ENCODE data around the gene S1PR4. TPM values are rescaled to one million over a fixed set of nuclear protein-coding genes. Genes with fewer than 3 reads are reported as not detected.
"Not testable (repeated sequence)": the region's sequence is repeated elsewhere in the genome, so short reads cannot be mapped to it uniquely, and the experiment has no call there.

S1PR4 gene
- total RNA-seq, 2 experiments from 2014 or later, result 70.2 to 73.7 TPM

DNA sequence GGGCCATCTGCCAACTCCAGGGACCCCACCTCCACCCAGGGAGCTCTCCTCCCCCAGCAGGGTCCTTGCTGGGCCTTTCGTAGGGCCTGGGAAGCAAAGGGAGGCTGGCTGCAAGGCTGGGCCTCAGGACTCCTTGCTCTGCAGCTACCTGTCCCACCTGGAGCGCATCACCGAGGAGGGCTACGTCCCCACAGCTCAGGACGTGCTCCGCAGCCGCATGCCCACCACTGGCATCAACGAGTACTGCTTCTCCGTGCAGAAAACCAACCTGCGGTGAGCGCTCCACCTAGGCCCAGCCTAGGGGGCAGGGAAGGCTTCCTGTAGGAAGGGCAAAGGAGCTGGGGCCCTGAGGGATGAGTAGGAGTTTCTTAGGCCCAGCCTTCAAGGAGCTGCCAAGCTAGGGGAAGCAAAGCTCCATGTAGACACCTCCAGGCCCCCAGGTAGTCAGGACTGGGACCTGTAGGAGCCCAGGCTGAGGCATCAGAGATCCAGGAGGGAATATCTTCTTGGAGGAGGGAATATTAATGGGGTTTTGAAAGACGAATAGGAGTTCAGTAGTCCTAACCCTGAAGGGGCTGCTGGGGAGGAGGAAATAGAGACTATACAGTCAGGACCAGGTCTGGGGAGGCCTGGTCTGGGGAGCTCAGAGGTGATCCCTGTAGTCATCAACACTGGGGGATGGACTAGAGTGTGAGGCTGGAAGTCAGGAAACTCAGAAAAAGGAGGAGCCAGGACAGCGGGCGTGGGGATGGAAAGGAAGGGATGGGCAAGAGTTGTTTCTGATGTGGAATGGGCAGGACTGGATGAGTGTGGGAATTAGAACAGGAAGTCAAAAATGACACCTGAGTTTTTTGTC lies 26.8 kb upstream of the S1PR4 start:
- Histone ChIP-seq H3K36me3 (ENCODE audit: insufficient read depth, low read length) (peaks cover 7% of the 10 kb centered on the region), H3K27me3 (ENCODE audit: control insufficient read depth in 1 of 2, insufficient read depth in 2 of 2, low read length in 2 of 2) (no peaks in the 10 kb centered on the region), H3K4me3 (ENCODE audit: low read length) (no peak overlapping the region), H3K9me3 (ENCODE audit: control insufficient read depth in 1 of 2, insufficient read depth in 1 of 2, low read length in 2 of 2) (peaks cover 0 to 6% of the 10 kb centered on the region in 2 experiments), H3K4me1 (ENCODE audit: insufficient read depth, low read length) (peaks cover 40% of the 10 kb centered on the region), H3K27ac (ENCODE audit: low read depth in 1 of 2, low read length in 2 of 2) (no peak overlapping the region)
- ATAC-seq (ENCODE audit: poor library complexity) (no peak), DNase-seq (no peak)
- no peaks in the 10 kb centered on the region for H3K27me3 Mint-ChIP-seq
- no peaks in the 10 kb centered on the region for H3K4me1 Mint-ChIP-seq (ENCODE audit: low read depth)
- no peak overlapping the region for H3K4me3 Mint-ChIP-seq
- H3K27ac Mint-ChIP-seq, result no peak overlapping the region
- H3K9me3 Mint-ChIP-seq, result no peaks in the 10 kb centered on the region
- TF ChIP-seq, protein P1, sequence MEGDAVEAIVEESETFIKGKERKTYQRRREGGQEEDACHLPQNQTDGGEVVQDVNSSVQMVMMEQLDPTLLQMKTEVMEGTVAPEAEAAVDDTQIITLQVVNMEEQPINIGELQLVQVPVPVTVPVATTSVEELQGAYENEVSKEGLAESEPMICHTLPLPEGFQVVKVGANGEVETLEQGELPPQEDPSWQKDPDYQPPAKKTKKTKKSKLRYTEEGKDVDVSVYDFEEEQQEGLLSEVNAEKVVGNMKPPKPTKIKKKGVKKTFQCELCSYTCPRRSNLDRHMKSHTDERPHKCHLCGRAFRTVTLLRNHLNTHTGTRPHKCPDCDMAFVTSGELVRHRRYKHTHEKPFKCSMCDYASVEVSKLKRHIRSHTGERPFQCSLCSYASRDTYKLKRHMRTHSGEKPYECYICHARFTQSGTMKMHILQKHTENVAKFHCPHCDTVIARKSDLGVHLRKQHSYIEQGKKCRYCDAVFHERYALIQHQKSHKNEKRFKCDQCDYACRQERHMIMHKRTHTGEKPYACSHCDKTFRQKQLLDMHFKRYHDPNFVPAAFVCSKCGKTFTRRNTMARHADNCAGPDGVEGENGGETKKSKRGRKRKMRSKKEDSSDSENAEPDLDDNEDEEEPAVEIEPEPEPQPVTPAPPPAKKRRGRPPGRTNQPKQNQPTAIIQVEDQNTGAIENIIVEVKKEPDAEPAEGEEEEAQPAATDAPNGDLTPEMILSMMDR (IDR thresholded peaks at IDR 0.05), result no peak
- ChIA-PET CTCF (interaction anchor here (1.2 kb wide), 1 partner anchor 26 kb away, joined by 4 read pairs; no protein-coding TSS in a partner anchor), POLR2A (interaction anchor here (1.1 kb wide), 2 partner anchors 34 to 35 kb away, joined by 3 to 4 read pairs; partner anchors contain the start of gene NCLN)
- intact Hi-C loops (cut with DNase I, micrococcal nuclease), result no loop called here
- no peaks in the 10 kb centered on the region for H3K36me3 Mint-ChIP-seq (ENCODE audit: low read depth)

DNA sequence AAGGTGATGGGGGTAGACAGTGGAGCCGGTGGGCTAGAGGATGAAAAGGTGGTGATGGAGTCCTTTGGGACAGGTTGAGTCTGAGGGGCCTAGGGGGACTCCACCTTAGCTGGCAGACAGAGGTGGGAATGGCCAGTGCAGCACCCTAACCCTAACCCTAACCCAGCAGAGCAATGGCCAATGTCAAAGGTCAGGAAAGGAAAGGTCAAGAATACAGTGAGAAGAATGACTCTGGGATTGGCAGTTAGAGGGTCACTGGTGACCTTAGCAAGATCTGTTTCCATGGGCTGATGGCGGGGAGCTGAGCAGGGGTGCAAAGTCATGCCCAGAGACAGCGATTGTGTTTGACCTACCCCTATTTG lies 26.2 kb upstream of the S1PR4 start:
- H3K27ac Mint-ChIP-seq, result no peak overlapping the region
- H3K4me1 Mint-ChIP-seq (ENCODE audit: low read depth), result no peaks in the 10 kb centered on the region
- H3K27ac ChIP-seq (ENCODE audit: low read depth in 1 of 2, low read length in 2 of 2), result no peak overlapping the region
- H3K9me3 ChIP-seq (ENCODE audit: control insufficient read depth in 1 of 2, insufficient read depth in 1 of 2, low read length in 2 of 2), result peaks cover 0 to 6% of the 10 kb centered on the region in 2 experiments
- H3K36me3 Mint-ChIP-seq (ENCODE audit: low read depth), result no peaks in the 10 kb centered on the region
- H3K9me3 Mint-ChIP-seq, result no peaks in the 10 kb centered on the region
- peaks cover 7% of the 10 kb centered on the region for H3K36me3 ChIP-seq (ENCODE audit: insufficient read depth, low read length)
- TF ChIP-seq, protein P1 (IDR thresholded peaks at IDR 0.05), result no peak
- H3K27me3 Mint-ChIP-seq, result no peaks in the 10 kb centered on the region
- POLR2A ChIA-PET, result interaction anchor here (0.7 kb wide), 1 partner anchor 32 kb away, joined by 3 read pairs; no protein-coding TSS in a partner anchor
- CTCF ChIA-PET, result interaction anchor here (1.2 kb wide), 1 partner anchor 26 kb away, joined by 4 read pairs; no protein-coding TSS in a partner anchor
- ATAC-seq (ENCODE audit: poor library complexity) (no peak), DNase-seq (no peak)
- H3K4me1 ChIP-seq (ENCODE audit: insufficient read depth, low read length), result peaks cover 37% of the 10 kb centered on the region
- intact Hi-C loops (cut with DNase I, micrococcal nuclease), result no loop called here
- H3K27me3 ChIP-seq (ENCODE audit: control insufficient read depth in 1 of 2, insufficient read depth in 2 of 2, low read length in 2 of 2), result no peaks in the 10 kb centered on the region
- no peak overlapping the region for H3K4me3 ChIP-seq (ENCODE audit: low read length)
- H3K4me3 Mint-ChIP-seq, result no peak overlapping the region

DNA sequence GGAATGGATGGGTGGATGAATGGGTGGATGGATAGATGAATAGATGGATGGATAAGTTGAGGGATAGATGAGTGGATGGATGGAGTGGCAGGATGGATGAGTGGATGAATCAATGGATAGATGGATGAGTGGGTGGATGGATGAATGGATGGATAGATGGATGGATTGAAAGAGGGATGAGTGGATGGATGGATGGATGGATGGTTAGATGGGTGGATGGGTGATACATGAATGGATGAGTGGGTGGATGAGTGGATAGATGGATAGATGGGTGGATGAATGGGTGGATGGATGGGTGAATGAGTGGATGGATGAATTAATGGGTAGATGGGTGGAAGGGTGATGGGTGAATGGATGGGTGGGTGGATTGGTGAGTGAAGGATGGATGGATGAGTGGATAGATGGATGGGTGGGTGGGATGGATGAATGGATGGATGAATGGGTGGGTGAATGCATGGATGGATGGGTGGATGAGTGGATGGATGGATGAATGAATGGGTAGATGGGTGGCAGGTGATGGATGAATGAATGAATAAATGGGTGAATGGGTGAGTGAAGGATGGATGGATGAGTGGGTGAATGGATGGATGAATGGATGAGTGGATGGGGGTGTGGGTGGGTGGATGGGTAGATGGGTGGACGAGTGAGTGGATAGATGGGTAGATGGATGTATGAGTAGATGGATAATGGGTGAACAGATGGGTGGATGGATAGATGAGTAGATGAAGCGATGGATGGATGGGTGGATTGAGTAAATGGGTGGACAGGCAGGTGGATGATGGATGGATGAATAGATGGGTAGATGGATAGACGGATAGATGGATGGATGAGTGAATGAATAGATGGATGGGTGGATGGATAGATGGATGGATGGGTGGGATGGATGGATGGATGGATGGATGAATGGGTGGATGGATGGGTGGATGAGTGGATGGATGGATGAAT lies 25.0 kb upstream of the S1PR4 start:
- Mint-ChIP-seq H3K36me3 (ENCODE audit: low read depth) (no peaks in the 10 kb centered on the region), H3K4me3 (no peak overlapping the region), H3K27me3 (no peaks in the 10 kb centered on the region), H3K4me1 (ENCODE audit: low read depth) (no peaks in the 10 kb centered on the region), H3K27ac (no peak overlapping the region), H3K9me3 (no peaks in the 10 kb centered on the region)
- Histone ChIP-seq H3K4me1 (ENCODE audit: insufficient read depth, low read length) (peaks cover 37% of the 10 kb centered on the region), H3K4me3 (ENCODE audit: low read length) (no peak overlapping the region), H3K27ac (ENCODE audit: low read depth in 1 of 2, low read length in 2 of 2) (no peak overlapping the region), H3K36me3 (ENCODE audit: insufficient read depth, low read length) (peaks cover 7% of the 10 kb centered on the region), H3K27me3 (ENCODE audit: control insufficient read depth in 1 of 2, insufficient read depth in 2 of 2, low read length in 2 of 2) (no peaks in the 10 kb centered on the region), H3K9me3 (ENCODE audit: control insufficient read depth in 1 of 2, insufficient read depth in 1 of 2, low read length in 2 of 2) (peaks cover 0 to 6% of the 10 kb centered on the region in 2 experiments)
- no peak for ATAC-seq (ENCODE audit: poor library complexity)
- intact Hi-C loops (cut with DNase I, micrococcal nuclease), result no loop called here
- ChIA-PET POLR2A (no interaction called here), CTCF (interaction anchor here (1.2 kb wide), 1 partner anchor 27 kb away, joined by 4 read pairs; no protein-coding TSS in a partner anchor)
- no peak for DNase-seq
- TF ChIP-seq, protein P1 (IDR thresholded peaks at IDR 0.05), result no peak

DNA sequence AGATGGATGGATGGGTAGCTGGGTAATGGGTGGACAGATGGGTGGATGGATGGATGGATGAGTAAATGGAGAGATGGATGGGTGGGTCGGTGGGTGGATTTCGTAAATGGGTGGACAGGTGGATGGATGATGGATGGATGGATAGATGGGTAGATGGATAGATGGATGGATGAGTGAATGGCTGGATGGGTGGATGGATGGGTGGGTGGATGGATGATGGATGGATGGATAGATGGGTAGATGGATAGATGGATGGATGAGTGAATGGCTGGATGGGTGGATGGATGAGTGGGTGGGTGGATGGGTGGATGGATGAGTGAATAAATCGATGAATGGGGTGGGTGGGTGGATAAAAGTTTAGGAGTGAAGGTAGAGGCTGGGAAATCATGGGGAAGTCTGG lies 24.1 kb upstream of the S1PR4 start:
- DNase-seq; H3K9me3 Mint-ChIP-seq; H3K36me3 Mint-ChIP-seq (ENCODE audit: low read depth); CTCF ChIA-PET; H3K36me3 ChIP-seq (ENCODE audit: insufficient read depth, low read length); intact Hi-C loops (cut with DNase I, micrococcal nuclease); H3K27me3 Mint-ChIP-seq; H3K9me3 ChIP-seq (ENCODE audit: control insufficient read depth in 1 of 2, insufficient read depth in 1 of 2, low read length in 2 of 2); ATAC-seq (ENCODE audit: poor library complexity); H3K4me1 Mint-ChIP-seq (ENCODE audit: low read depth); H3K27me3 ChIP-seq (ENCODE audit: control insufficient read depth in 1 of 2, insufficient read depth in 2 of 2, low read length in 2 of 2); POLR2A ChIA-PET: not testable (repeated sequence)
- H3K4me1 ChIP-seq (ENCODE audit: insufficient read depth, low read length), result peaks cover 37% of the 10 kb centered on the region
- peak overlapping the region; percentile 27 to 78 for H3K27ac ChIP-seq (ENCODE audit: low read depth in 1 of 2, low read length in 2 of 2)
- peak overlapping the region; percentile 24 for H3K4me3 ChIP-seq (ENCODE audit: low read length)
- H3K4me3 Mint-ChIP-seq, result peak overlapping the region; percentile 52
- peak overlapping the region; percentile 87 for H3K27ac Mint-ChIP-seq
